T-helper 1 cell (primary cell): ENCODE results near the gene XYLB.
"Not testable (repeated sequence)": the region's sequence is repeated elsewhere in the genome, so short reads cannot be mapped to it uniquely, and the experiment has no call there.

Experiments used
- DNase-seq, 5 donors: peaks; one replicate each; pipeline ENCODE4 v3.0.0-alpha.2; 2012 to 2020
- total RNA-seq, 4 donors: gene quantifications; one replicate each; lab custom pipeline; 2026; lab: John Stamatoyannopoulos, UW

XYLB gene
- 0.12 to 4.8 (median 1.8) reads per million in 4 donors for total RNA-seq

DNA sequence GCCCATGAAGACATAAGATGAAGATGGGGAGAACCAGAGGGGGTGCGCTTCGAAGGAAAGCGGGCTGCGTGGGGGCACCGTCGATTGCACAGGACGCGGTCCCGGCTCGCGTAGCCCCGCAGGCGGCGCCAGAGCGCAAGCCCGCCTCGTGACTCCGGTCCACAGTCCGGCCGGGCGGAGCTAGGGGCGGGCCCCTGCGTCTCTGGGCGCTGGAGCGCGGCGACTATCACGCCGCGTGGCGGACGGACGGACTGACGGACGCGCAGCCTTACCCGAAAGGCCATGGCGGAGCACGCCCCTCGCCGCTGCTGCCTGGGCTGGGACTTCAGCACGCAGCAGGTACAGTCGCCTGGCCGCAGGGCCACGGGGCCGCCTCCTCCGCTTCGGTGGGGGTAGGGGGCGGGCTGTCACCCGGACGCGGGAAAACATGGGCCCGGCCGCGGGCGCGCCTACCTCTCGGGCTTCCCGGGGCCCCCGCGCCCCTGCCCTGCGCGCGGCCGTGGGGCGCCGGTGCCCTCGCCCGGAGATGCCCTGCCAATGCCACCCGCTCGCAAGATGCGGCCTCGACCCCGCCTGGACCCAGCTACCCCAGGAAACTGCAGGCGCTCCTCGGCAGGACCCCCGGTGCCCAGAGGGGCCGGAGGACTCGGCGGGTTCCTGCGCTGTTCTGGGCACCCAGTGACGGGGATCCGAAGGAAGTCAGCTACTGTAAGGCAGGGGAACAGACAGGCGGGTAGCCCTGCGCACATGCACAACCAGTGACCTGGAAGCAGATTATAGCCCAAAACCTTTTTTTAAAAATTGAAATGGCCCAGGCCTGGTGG lies at the start of gene XYLB:
XYLB (plus strand) TSS at position 199 of the 824 bp plus-strand sequence; CDS start at position 283, 84 bp downstream.
- peak; percentile 33 to 82 (median 57) for DNase-seq

DNA sequence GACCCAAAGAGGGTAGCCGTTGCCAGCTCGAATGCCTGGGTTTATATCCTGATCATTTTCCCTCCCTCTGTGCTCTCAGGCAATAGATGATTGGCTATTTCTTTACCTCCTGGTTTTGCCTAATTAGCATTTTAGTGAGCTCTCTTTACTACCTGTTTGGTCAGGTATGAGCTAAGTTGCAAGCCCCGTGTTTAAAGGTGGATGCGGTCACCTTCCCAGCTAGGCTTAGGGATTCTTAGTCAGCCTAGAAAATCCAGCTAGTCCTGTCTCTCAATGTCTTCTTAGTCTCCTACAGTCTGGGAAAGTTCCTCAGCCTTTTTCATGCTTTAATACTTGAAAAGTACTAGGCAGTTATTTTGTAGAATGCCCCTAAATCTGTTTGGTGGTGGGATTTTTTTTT lies 49.5 kb upstream of the XYLB start:
- DNase-seq: not testable (repeated sequence)

DNA sequence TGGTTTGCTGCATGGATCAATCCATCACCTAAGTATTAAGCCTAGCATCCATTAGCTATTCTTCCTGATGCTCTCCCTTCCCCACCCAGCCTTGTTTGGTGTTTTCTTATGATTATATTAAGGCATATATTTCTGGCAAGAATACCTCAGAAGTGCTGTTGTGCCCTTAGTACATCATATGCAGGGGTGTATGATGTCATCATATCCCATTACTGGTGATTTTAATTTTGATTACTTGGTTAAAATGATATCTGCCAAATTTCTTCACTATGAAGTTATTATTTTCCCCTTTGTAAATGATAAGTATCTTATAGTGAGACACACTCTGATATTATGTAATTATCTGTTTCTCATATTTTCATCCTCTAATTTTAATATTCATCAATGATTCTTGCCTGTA lies 49.0 kb upstream of the XYLB start:
- no peak for DNase-seq

DNA sequence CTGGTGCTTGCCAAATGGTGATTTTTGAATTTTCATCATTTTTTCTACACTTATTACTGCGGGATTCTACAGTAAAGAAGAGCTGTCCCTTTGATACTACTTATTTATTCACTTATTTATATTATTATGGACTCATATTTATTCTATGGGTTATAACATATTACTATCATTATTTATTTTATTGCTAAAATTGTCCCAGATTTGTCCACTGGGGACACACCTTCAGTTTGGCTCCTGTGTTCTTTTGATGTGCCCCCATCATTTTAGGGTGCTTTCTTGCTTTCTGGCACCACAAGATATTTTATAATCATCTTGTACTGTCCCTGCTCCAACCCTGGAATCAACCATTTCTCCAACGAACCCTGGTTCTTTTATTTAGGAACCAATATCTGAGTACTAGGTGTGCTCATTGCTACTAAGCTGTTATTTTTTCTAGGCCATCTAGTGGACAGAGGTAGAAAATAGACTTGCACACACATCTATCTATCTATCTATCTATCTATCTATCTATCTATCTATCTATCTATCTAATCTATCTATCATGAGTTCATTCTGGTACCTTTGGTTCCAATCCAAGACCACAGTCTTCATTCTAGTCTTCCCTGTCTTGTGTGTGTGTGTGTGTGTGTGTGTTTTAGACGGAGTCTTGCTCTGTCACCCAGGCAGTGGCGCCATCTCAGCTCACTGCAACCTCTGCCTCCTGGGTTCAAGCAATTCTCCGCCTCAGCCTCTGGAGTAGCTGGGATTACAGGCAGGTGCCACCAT lies 48.5 kb upstream of the XYLB start:
- DNase-seq: no peak

DNA sequence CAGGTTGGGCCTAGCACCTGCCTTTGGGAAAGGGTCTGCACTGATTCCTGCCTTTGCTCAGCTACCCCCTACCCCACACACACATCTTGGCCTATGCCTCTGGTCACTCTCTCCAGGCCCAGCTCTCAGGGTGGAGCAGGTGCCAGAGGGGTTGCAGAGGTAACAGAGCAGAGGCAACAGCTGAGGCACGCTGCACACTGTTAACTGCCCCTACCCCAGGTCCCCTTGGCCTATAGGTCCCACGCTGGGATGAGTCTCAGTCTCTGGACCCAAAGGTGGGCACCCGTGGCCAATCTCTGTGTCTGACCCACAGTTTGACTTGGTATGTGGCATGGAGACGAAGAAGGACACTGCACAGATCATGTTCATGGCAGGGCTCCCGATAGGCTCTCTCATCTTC lies 39.6 kb upstream of the XYLB start:
- DNase-seq: no peak

DNA sequence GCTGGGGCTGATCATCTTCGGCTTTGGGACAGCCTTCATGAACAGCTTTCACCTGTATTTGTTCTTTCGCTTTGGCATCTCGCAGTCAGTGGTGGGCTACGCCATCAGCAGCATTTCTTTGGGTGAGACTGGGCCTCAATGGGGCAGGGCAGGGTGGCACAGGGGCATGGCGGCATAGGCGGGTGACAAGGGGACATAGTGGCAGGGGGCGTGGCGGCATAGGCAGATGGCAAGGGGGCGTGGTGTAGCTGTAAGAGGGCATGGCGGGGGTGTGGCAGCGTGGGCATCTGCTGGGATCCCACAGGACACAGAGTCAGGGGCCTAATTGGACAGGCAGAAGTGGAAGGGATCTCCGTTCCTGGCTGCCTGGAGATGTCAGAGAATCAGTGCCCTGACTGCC lies 39.0 kb upstream of the XYLB start:
- no peak for DNase-seq

DNA sequence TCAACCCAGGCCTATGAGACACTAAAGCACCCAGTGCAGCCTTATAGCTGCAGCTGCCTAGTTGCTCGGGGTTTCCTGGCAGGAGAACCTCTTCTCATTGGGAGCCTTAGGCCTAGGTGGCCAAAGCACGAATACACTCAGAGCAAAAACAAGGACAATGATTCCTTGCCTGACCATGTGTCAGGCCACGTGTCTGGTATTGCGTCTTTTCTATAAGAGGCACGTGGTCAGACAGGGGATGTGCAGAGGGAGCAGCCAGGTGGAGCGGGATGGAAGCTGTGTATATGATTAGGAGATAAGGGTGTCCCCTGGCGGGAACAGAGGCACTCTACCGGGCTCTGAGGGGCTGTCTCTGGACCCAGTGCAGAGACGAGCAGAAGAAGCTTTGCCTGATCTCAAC lies 38.1 kb upstream of the XYLB start:
- no peak for DNase-seq

DNA sequence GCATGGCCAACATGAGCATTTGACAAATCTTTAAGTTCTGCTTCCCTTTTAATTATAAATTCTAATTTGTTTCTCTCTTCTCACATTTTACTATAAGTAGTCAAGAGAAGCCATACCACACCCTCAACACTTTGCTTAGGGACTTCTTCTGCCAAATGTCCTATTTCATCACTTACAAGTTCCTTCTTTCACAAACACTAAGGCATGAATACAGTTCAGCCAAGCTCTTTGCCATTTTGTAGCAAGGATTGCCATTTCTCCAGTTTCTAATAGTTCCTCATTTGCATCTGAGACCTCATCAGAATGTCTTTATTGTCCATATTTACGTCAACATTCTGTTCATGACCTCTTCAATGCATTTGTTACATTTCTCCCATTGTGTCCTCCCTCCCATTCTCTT lies 35.1 kb upstream of the XYLB start:
- DNase-seq: no peak

DNA sequence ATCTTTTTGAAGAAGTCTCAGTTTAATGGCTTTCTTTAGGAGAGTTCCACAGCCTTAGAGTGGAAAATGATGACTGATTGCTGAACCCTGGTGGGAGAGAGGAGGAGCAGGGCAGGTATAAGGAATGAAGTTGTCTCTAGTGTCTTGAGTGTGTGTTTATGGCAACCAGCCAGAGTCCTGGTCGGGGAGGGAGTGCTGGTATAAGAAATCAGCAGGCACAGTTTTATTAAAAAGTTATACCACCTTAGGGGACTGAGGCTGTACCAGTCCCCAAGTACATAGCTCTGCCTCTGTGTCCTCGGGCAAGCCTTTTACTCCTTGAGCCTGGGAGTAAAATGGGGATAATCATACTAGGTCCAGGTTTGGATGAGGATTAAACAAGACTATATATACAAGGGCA lies 34.6 kb upstream of the XYLB start:
- no peak for DNase-seq

DNA sequence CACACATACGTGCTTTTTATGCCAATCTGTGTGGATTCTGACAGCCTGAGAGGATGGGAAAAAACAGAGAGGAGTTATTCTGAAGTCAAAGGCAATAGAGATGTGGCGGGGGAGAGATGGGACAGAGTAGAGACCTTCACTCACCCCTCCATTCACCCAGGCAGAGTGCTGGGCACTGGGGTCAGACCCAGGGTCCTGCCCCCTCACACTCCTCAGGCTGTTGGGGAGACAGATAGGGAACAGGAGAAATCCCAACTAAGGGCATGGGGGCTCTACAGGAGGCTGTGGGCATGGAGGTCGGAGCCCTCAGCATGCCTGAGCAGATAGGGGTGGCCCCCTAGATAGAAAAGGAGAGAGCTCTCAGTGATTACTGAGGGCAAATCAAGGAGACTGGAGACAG lies 34.2 kb upstream of the XYLB start:
- no peak for DNase-seq

DNA sequence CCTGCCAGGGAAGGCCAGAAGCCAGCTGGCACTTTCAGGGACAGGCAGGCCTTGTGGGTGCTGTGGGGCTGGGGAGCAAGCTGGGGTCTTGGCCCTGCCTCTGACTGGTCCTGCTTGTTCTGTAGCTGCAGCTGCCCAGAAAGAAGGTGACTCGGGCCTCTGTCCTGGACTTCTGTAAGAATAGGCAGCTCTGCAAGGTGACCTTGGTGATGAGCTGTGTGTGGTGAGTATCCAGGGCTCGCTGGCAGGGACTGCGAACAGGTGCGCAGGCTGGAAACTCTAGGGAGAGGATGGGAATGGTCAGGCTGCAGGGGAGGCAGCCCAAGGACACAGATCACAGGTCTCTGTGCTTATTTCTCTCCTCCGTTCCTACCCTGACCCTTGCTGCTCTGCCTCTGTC lies 33.3 kb upstream of the XYLB start:
- DNase-seq: no peak

DNA sequence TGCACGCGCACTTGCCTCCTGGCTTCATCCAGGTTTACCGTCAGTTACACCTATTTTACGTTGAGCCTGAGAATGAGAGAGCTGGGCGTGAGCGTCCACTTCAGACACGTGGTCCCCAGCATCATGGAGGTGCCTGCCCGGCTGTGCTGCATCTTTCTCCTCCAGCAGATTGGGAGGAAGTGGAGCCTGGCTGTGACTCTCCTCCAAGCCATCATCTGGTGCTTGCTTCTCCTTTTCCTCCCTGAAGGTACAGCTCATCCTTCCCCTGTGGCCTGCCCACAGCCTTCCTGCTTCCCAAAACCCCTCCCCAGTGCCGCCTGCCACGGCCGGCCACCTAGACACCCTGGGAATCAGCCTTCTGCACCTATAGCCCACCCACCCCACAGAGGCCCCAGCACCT lies 32.9 kb upstream of the XYLB start:
- no peak for DNase-seq

DNA sequence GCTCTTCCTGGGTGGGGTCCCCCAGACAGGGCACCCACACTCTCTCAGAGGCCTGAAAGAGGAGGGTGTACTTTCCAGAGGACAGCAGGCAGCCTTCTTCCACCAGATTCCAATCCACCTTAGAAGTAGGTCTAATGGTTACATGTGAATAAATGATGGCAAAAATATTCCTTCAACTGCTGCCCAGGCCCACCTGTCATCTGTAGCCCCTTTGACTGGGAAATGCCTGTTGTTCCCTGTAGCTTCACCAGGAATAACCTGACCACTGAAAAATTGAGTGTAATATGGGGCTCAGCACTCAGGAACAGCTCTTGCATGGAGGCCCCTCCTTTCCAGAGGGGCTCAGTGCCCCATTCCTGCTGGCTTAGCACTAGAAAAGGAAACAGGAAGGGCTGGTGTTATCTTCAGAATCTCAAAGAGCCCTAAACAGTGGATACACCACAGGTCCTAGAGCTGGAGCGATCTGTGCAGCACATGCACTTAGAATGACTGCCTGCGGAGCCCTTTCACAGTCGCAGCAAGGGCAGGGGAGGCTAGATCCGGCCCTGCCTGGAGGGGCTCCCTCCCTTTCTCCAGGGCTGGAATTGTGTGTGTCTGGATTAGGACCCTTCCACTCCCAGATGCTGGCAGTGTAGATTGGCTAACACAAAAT lies 32.3 kb upstream of the XYLB start:
- no peak for DNase-seq

DNA sequence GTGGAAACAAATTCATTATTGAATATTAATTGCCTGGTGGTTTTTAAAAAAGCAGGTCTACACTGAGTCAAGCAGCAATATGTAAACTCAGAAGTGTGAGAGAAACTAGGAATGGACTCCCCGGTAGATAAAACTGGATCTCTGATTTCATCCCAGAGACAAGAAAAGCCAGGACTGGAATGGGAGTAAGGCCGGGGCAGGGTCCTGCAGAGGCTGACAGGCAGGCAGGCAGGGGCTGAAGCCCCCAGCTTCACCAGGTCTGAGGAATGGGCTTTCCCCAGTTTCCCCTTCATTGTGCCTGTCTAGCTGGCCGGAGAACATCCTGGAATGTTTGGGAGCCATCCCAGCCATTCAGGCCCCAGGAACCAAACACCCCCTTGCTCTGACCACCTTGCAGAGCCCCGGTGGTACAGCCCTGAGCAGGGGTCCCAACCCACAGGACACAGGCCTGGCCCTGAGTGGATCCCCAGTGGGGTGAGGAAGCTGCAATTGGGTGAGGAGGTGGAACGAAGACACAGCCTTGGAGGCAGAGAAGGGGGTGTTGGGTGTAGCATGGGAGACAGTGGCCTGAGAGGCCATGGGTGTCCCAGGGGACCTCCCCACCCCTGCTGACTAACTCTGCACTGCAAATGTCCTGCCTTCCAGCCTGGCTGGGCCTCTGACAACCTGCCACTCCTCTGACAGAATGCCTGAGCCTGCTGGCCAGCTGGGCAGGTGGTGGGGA lies 31.7 kb upstream of the XYLB start:
- DNase-seq: no peak

DNA sequence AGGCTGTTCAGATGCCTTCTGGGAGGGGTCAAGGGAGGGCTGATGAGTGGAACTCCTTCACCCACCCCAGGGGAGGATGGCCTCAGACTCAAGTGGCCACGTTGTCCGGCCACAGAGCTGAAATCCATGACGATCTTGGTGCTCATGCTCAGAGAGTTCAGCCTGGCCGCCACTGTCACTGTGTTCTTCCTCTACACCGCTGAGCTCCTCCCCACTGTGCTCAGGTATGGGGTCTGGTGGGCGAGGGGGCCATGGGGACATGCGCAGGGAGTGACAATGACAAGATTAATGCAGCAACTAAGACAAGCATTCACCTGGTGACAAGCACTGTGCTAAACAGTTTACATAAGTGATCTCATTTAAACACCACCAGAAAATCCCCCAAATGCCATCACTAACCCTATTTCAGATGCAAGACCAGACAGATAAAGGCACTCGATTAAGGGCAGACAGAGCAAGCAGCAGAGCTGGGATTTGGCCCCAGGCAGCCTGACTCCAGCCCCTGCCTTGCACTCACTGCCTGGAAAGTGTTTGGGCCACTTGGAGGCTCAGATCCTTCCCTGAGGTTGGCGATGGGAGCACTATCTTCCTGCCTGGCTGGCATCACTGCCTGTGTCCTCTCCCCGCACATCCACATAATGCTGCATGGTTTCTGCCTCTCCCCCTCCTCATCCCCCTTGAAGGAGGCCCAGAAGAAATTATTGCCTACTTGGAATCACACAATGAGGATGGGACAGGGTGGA lies 30.9 kb upstream of the XYLB start:
- DNase-seq: no peak

DNA sequence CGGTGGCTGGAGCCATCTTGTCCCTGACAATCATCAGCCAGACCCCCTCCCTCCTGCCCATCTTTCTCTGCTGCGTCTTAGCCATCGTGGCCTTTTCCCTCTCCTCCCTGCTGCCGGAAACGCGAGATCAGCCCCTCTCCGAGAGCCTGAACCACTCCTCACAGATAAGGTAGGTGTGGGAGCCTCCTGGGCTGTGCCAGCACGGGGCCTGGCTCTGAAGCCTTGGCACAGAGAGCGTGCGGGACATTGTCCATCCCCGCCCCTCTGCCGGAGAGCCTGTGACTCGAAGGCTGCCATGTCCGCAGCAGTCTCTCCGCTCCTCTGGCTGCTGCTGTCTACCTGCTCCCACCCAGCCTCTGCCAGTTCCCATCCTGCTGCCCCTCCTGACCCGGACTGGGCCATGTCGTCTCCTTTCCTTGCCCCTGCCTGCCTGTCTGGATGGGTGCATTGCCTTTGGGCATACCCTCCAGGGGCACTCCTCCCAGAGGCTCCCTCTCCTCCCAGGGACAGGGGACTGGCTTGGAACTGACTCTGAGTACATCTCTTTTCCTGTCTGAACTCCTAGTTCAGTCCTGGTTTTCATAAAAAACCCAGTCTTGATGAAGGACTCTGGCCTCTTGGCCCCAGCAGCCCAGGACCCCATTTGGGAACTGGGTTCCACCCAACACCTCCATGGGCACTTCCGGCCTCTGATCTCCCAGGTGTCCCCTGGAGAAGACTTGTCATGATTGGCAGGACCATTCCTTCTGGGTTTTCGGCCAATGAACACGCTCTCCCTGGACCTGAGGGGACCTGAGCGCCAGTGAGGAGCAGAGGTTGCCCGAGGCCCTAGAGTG lies 30.0 kb upstream of the XYLB start:
- no peak for DNase-seq

DNA sequence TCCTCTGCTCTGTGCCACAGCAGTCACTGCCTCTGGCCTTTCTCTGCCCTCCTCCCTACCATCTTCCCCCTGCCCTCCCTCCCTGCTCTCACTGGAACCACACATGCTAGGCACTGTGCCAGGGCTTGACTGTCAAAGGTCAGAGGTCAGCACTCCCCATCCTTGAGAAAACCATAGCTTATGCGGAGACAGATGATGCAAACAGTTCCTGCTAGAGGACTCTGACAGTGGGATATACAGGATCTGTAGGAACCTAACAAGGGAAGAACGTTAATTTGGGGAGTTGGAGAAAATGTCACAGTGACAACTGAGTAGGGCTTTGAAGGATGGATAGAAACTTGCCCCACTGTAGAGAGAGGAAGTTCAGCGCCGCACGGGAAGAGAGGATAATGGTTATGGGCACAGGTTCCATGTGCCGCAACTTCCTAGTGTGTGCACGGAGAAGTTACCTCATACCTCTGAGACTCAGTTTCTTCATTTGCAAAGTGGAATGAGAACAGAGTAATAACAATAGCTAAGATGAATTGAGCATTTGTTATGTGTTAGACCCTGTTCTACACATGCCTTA lies 29.3 kb upstream of the XYLB start:
- DNase-seq: no peak

DNA sequence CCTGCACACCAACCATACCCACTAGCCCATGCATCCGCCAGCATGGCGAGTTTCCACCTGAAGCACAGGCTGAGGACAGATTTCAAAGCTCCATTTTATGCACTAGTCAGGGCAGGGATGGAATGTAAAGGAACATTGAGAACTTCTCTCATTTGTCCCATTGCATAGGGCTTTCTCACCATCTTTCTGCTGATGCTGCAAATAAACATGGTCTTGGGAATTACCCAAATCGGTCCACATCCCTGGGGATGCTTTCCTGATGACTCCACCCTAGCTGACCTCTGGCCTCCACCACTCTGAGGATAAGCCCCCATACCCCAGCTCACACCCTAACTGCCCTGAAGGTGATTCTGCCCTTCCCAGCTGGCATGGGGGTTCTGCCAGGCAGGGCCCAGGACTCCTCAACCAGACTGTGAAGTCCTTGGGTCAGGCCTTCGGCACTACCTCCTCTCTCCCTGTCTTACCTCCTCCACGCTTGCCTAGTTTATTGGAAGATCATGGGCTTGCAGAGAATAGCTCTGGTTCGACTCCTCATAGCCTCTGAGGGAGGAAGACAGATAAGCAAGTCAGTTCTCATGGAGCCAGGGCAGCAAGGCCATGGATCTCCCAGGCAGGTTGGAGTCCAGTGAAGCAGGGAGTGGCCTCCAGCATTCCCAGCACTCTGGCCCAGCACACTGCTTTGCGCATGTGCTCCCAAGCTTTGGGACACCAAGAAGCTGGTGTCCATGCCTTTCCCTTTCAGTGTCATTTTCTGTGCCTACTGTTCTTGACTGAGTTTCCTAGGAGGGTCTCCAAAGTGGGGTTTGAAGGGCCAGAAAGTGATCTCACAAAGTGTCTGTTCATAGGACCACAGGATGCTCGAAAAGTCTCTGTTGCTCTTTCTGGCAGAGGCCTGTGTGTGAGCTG lies 27.6 kb upstream of the XYLB start:
- no peak for DNase-seq

DNA sequence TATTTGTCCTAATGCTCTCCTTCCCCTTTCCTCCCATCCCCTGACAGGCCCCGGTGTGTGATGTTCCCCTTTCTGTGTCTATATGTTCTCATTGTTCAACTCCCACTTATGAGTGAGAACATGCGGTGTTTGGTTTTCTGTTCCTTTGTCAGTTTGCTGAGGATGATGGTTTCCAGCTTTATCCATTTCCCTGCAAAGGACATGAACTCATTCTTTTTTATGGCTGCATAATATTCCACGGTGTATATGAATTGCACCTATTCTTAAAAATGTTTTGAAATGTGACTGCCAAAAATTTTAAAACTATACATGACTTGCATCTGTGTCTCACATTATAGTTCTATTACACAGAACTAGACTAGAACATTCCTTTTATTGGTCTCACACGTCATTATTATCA lies 25.9 kb upstream of the XYLB start:
- DNase-seq: not testable (repeated sequence)

DNA sequence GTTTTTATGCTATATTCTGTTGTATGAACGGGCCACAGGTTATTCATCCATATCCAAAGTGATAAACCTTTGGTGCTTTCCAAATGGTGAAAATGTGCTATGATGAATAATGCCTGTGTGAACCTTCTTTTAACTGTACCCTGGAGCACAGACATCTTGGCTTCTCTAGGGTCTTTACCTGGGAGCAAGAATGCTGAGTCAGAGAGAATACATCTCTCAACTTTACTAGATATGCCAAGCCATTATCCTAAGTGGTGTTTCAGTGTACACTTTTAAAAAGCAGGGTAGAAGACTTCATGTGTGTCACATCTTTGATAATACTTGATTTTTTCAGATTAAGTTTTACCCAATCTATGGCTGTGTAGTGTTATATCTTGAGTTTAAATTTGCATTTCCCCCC lies 23.5 kb upstream of the XYLB start:
- no peak for DNase-seq
